Measurements from ENCODE around the gene OTUD1.

DNA sequence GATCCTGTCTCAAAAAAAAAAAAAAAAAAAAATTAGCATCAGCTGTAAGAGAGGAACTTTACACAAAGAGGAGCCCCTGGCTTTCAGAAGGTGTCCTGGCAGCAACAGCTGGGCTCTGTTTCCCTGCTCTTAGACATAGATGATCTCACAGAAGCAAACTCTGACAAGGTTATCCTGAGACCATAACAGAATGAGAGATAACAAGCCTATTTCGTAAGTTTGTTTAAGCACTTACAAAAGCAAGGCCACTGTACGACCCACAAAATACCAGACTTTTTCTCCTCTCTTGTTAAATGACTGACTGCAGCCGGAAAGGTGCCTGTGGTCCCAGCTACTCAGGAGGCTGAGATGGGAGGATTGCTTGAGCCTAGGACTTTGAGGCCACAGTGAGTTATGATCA is 33.3 kb upstream of the OTUD1 start:
- TF ChIP-seq FOXK2 (IDR thresholded peaks at IDR 0.05): no peak
- TF ChIP-seq NFRKB (IDR thresholded peaks at IDR 0.05): no peak
- TF ChIP-seq FOXA1 (IDR thresholded peaks at IDR 0.05): no peak
- no peak for TF ChIP-seq L3MBTL2 (conservative IDR thresholded peaks at IDR 0.05)
- TF ChIP-seq SP1 (IDR thresholded peaks at IDR 0.05): no peak
- no peak for TF ChIP-seq PKNOX1 (IDR thresholded peaks at IDR 0.05)
- no peak for TF ChIP-seq HDGF (IDR thresholded peaks at IDR 0.05; ENCODE audit: borderline replicate concordance)
- TF ChIP-seq FOXM1 (IDR thresholded peaks at IDR 0.05; ENCODE audit: borderline replicate concordance): no peak
- TF ChIP-seq SUZ12 (IDR thresholded peaks at IDR 0.05): no peak
